ENCODE results near the gene WNT7A.
"Not testable (repeated sequence)": the region's sequence is repeated elsewhere in the genome, so short reads cannot be mapped to it uniquely, and the experiment has no call there.

Gene WNT7A

GRCh38 chr3:13879946-13880810, at the start of gene WNT7A:
Gene WNT7A, minus strand, starts transcription at chr3:13880071. Its CDS starts 255 bp downstream, at chr3:13879816.
- in situ Hi-C loops (cut with HindIII; ENCODE audit: low sequenced_read_pairs) = no loop called here

- in situ Hi-C loops (cut with HindIII; ENCODE audit: low sequenced_read_pairs) = not testable (repeated sequence)
Measured at GRCh38 chr3:13928741-13929140, 48.9 kb upstream of the WNT7A start.

GRCh38 chr3:13927295-13927694, 47.4 kb upstream of the WNT7A start:
- in situ Hi-C loops (cut with HindIII; ENCODE audit: low sequenced_read_pairs) = no loop called here

- in situ Hi-C loops (cut with HindIII; ENCODE audit: low sequenced_read_pairs) = no loop called here
Measured at GRCh38 chr3:13916375-13916774, 36.5 kb upstream of the WNT7A start.

- in situ Hi-C loops (cut with HindIII; ENCODE audit: low sequenced_read_pairs) = loop anchor here (5.0 kb wide), 1 partner anchor 70 kb away; no protein-coding TSS in a partner anchor
Measured at GRCh38 chr3:13902648-13903238, 22.9 kb upstream of the WNT7A start.

DNA sequence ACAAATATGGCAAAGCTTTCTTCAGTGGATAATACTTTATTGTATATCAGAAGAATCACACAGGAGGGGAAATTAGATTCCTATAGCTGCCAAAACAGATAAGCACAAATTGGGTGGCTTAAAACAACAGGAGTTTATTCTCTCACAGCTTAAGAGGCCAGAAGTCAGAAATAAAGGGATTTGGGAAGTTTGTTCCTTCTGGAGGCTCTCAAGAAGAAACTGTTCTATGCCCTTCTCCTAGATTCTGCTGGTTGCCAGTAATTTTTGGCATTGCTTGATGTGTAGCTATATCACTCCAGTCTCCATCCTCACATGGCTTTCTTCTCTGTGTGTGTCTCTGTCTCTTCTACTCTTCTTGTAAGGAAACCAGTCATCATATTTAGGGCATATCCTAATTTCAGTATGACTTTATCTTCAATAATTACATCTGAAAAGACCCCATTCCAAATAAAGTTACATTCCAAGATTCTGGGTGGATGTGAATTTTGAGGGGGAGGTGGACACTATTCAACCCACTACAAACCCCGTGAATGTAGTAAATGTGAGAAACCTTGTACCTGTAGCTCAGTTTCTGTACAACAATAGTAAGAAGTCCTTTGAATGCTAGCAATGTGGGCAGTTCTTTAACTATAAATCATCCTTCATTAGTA, 22.2 kb upstream of the WNT7A start:
- in situ Hi-C loops (cut with HindIII; ENCODE audit: low sequenced_read_pairs) = loop anchor here (5.0 kb wide), 1 partner anchor 70 kb away; no protein-coding TSS in a partner anchor

DNA sequence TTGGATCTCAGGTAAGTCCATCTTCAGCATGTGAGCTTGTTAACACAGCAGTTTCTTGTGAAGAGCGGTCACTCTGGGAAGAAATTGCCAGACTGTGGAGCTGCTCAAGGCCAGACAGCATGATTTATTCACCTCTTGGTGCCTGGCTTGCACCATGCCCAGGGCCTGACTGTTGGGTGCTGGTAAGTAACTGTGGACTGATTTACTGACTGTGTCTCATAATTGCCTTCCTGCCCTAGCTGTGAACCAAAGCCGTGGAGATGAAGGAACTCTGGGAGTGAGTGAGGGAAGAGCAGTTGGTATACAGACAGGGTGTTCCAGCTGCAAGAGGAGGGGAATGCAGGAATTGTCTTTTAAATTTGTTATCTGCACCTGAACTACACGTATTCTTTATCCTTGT, 18.5 kb upstream of the WNT7A start:
- in situ Hi-C loops (cut with HindIII; ENCODE audit: low sequenced_read_pairs) = no loop called here

GRCh38 chr3:13896473-13897154, 16.7 kb upstream of the WNT7A start:
- in situ Hi-C loops (cut with HindIII; ENCODE audit: low sequenced_read_pairs) = no loop called here

DNA sequence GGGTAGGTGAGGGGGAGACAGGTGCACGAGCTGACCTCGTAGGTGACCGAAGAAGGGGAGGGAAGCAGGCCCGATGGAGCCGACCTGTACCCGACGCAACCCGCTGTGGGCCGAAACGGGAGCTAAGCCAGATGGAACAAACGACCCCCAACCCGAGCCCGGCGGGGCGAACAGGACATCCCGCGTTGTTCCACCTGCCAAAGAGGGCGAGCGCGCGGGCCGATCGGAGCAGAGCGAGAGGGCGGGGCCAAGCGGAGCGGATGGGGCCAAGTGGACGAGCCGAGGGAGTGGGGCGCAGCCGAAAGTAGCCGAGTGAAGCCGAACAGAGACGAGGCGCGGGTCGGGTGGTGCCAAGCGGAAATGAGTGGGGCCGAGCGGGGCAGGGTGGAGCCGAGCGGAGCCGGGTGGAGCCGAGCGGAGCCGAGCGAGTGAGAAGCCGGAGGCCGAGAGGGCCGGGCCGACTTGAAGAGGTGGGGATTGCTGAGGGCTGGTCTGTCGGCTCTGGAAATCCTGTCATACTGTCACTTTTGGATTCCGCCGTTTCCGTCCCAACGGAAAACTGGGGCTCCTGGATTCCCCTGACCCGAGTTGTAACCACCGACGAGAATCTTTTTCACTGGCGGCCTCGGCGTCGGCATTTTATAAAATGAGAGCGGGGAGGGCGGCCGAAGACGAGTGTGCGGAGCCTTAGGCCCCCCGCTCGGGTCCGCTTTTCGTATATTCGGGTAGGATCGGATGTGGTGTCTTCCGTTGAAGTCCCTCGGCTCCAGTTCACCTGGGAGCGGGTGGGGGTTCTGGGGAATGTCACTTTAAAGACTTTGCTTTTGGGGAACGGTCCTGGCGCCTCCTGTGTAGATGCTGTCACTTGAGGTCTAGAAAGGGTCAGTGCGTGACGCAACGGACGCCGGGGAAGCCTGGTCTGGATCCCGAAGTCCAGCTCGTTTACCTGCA, 15.6 kb upstream of the WNT7A start:
- in situ Hi-C loops (cut with HindIII; ENCODE audit: low sequenced_read_pairs) = no loop called here

DNA sequence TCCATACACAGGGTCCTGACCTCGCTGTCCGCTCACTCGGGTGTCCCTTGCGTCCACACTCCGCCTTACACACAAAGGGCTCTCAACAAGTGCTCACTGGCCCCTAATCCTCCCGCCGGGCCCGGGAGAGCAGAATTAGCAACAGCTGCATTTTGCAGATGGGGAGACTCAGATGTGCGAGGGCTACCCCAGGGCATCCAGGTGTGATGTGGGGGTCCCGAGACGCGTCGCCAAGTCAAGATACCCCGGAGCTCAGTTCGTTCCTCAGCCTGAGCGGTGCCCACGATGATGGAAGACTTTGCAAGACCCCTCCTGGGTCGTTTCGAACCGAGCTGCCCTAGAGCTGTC, 14.9 kb upstream of the WNT7A start:
- in situ Hi-C loops (cut with HindIII; ENCODE audit: low sequenced_read_pairs) = no loop called here

DNA sequence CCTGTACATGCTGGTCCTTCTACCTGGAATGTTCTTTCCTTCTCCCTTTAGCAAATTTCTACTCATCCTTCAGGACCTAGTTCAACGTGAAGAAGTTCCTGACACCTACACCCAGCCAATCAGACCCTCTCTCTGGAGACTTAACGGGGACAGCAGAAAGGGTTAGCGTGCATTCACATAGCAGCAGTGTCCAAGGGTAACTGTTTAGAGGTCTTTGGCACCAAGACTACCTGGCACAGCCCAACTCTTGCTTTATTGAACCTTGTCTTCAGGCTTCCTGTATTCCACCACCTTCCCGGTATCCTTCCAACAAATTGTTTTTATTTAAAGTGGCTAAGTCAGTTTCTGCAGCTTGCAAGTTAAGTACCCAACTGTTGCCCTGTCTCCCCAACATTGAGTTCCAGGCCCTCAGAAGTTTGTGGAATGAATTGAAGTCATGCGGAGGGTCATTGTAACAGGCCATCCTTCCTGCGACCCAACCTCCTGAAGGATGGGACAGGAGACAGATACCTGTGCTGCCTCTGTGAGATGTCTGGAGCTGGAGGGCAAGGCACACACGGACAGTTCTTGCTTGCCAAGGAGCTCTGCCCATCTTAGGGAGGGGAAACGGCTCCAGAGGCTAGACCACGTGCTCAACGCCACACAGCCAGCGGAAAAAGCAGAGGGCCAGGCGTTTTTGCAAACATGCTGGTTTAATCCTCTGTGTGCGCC, 14.4 kb upstream of the WNT7A start:
- in situ Hi-C loops (cut with HindIII; ENCODE audit: low sequenced_read_pairs) = no loop called here

GRCh38 chr3:13892304-13892703, 12.4 kb upstream of the WNT7A start:
- in situ Hi-C loops (cut with HindIII; ENCODE audit: low sequenced_read_pairs) = no loop called here

- in situ Hi-C loops (cut with HindIII; ENCODE audit: low sequenced_read_pairs) = no loop called here
Measured at GRCh38 chr3:13891492-13892073, 11.7 kb upstream of the WNT7A start.

GRCh38 chr3:13891017-13891392, 11.1 kb upstream of the WNT7A start:
- in situ Hi-C loops (cut with HindIII; ENCODE audit: low sequenced_read_pairs) = no loop called here

DNA sequence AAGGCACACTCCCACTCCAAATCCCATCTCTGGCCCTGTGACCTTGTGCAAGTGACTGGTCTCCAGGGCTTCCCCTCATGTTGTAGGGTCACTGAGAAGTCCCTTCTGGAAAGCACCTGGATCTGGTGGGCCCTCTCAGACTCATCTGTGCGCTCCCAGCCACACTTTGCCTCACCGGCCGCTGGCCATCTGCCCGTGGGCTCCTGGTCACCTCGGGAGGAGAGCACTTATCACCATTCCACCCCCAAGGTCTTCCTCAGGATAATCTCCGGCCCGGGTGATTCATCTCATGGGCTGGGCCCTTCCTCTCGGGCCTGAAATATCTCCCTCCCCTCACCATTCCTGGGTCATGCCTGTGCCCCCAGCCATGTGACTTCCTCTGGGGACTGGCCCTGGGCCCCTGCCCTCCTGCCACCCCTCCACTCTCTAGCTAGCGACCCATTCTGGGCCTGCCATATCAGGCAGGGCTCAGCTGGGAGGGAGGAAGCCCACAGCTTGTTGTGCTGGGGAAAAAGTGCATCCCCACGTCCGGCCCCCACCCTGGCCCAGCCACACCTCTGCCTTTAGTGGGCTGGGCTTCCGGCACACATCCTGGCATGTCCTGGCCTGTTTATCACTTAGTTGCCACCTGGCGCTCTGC, 10.6 kb upstream of the WNT7A start:
- in situ Hi-C loops (cut with HindIII; ENCODE audit: low sequenced_read_pairs) = no loop called here

- in situ Hi-C loops (cut with HindIII; ENCODE audit: low sequenced_read_pairs) = no loop called here
Measured at GRCh38 chr3:13888576-13888975, 8.7 kb upstream of the WNT7A start.

DNA sequence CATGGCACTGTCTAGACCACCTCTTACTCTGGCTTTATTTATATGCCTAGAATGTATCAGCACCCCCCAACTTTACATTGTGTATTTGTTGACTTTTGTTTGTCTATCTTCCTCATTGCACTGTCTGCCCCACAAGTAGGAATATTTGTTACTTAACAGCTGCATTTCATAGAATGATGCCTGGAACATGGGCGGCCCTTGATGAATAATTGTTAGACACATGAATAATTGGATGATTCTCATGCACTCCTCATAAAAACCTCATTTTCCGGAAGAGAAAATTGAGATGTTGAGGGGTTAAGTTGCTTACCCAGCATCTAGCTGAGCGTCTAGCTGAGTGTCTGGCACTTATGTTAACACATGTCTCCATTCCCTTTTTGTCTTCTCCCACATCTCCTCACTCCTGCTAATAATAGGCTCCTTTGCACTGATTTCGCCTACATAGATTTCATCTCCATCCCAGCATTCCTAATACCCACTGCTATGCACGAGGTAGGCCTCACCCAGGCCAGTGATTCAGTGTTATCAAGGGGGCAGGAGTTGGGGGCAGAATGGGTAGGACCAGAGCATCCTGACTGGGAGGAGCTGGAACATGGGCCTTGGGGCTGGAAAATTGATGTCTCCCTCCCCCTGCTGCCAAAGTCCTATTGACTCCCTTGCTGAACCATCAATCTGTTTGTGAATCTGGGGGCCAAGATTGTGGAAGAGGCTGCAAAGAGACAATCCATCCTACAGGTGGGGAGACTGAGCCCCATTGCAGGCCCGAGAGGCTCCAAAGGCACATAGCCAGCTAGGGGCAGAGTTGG, 7.8 kb upstream of the WNT7A start:
- in situ Hi-C loops (cut with HindIII; ENCODE audit: low sequenced_read_pairs) = no loop called here

DNA sequence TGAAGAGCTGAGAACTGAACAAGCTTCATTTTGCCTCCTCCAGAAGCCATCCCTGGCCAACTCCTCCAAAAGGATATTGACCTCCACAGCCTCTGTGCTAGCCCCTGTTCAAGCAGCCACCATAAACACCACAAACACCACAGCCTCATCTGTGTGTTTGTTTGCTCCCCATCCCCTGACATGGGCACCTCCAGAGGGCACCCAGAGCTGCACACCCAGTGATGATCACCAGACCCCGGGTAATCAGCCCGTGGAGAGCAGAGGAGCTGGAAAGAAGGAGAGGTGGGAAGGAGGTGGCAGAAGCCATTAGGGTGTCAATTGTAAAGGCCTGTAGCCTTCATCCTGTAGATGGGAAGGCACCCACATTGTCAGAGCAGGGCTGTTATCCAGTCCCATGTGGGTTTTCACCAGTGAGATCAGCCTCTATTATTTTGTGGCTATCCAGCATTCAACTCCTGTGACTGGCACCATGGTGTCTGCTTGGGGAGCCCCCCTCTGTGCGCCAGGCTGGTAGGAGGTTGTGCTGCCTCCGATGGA, 6.8 kb upstream of the WNT7A start:
- in situ Hi-C loops (cut with HindIII; ENCODE audit: low sequenced_read_pairs) = no loop called here

All from endothelial cell of hepatic sinusoid (primary cell).